H1 (cell line): ENCODE data around the gene NEDD4L.

ENCODE experiments used
- ASH2L ChIP-seq: fragments of 200-600, 300-600 bp; sonication (generic); IDR thresholded peaks from one replicate; pipeline ENCODE4 v1.7.1; 2017; ENCODE audit warnings: low read length
- SIX5 ChIP-seq: IDR thresholded peaks from 2 replicates; pipeline ENCODE4 v1.6.1; 2011; ENCODE audit warnings: mild to moderate bottlenecking, low read depth, low read length
- TAF1 ChIP-seq: IDR thresholded peaks from 2 replicates; pipeline ENCODE4 v1.6.1; 2011; ENCODE audit warnings: mild to moderate bottlenecking, low read depth, low read length
- TEAD4 ChIP-seq: IDR thresholded peaks from 2 replicates; pipeline ENCODE4 v1.6.1; 2012; ENCODE audit warnings: low read depth, low read length, inconsistent platforms, mixed read lengths
- YY1 ChIP-seq: IDR thresholded peaks from 2 replicates; pipeline ENCODE4 v1.6.1; 2011; ENCODE audit warnings: low read depth, mild to moderate bottlenecking, low read length
- TF ChIP-seq, protein P1 (sequence below), 3 experiments: IDR thresholded peaks; 1 replicate in 2 of 3; 2 replicates in 1 of 3; pipeline versions ENCODE4 v1.5.1 to v1.6.1; 2011; ENCODE audit warnings: low read length in 3 of 3, mild to moderate bottlenecking in 3 of 3, inconsistent platforms in 2 of 3, low read depth in 1 of 3, moderate library complexity in 1 of 3; ENCODE audit not compliant: insufficient read depth in 1 of 3; ENCODE audit errors: control extremely low read depth in 1 of 3

DNA sequence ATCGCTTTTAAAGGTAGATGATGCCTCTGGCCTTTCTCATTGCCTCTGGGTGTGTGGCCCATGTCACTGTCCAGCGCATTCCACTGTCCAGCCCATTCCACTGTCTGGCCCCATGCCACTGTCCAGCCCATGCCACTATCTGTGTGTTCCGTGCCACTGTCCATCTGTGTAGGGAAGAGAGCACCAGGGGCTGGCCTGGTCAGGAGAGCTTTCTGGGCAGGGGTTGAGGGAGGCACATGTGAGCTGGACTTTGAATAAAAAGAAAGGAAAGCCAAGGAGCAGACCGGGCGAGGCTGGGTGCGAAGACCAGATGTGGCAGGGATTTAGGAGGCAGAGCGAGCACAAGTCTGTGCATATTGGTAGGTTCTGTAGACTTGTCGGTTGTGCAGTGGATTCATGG lies 236.2 kb downstream of the NEDD4L start:
- TF ChIP-seq YY1 (no peak), TEAD4 (no peak), TAF1 (no peak), ASH2L (no peak), SIX5 (no peak)
- TF ChIP-seq, protein P1, sequence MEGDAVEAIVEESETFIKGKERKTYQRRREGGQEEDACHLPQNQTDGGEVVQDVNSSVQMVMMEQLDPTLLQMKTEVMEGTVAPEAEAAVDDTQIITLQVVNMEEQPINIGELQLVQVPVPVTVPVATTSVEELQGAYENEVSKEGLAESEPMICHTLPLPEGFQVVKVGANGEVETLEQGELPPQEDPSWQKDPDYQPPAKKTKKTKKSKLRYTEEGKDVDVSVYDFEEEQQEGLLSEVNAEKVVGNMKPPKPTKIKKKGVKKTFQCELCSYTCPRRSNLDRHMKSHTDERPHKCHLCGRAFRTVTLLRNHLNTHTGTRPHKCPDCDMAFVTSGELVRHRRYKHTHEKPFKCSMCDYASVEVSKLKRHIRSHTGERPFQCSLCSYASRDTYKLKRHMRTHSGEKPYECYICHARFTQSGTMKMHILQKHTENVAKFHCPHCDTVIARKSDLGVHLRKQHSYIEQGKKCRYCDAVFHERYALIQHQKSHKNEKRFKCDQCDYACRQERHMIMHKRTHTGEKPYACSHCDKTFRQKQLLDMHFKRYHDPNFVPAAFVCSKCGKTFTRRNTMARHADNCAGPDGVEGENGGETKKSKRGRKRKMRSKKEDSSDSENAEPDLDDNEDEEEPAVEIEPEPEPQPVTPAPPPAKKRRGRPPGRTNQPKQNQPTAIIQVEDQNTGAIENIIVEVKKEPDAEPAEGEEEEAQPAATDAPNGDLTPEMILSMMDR (IDR thresholded peaks at IDR 0.05; ENCODE audit: control extremely low read depth in 1 of 3, insufficient read depth in 1 of 3, low read depth in 1 of 3, low read length in 3 of 3): no peak
